GM18511 (cell line): ENCODE results near the gene HYI.
"Not testable (repeated sequence)": the region's sequence is repeated elsewhere in the genome, so short reads cannot be mapped to it uniquely, and the experiment has no call there.

Experiments
- ATAC-seq: cut with Tn5 transposase; IDR thresholded peaks from one replicate; pipeline ENCODE4 v1.9.1; 2021; ENCODE audit warnings: mild to moderate bottlenecking, moderate library complexity; ENCODE audit not compliant: unreplicated experiment

The HYI gene, protein sequence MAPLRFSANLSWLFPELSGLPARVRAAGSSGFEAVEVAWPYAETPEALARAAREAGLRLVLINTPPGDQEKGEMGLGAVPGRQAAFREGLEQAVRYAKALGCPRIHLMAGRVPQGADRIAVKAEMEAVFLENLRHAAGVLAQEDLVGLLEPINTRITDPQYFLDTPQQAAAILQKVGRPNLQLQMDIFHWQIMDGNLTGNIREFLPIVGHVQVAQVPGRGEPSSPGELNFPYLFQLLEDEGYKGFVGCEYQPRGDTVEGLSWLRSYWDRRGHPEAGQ

DNA sequence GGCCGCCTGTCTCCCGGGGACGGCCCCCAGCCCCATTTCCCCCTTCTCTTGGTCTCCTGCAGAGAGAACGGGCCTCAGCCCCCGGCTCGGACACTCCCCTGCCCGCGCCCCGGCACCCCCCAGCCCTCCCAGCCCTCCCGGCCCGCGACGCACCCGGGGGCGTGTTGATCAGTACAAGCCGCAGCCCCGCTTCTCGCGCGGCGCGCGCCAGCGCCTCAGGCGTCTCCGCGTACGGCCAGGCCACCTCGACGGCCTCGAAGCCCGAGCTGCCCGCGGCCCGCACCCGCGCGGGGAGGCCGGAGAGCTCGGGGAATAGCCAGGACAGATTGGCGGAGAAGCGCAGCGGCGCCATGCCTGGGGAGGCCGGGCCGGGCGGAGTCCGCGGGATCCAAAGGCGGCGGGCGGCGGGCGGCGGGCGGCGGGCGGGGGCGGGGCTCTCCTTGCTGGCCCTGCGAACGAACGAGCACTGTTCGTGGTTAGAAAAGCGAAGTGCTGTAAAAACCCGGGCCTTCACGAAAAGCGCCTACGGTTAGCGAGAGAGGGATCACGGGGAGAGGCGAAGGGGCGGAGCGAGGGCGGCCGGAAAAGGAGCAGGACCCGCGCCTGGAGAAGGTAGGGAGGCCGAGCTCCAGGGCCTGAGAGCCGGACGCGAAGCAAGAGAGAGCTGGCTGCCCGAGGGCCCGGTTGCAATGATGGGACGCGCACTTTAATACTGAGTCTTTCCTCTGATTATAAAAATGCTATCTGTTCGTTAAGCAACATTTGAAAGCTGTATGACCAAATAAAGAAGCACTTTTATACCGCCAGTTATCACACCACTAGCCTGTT lies at the start of gene HYI:
HYI (minus strand) TSS at position 490 of the 828 bp plus-strand sequence; CDS start at position 352, 138 bp downstream.
- ATAC-seq, result peak; percentile 53

DNA sequence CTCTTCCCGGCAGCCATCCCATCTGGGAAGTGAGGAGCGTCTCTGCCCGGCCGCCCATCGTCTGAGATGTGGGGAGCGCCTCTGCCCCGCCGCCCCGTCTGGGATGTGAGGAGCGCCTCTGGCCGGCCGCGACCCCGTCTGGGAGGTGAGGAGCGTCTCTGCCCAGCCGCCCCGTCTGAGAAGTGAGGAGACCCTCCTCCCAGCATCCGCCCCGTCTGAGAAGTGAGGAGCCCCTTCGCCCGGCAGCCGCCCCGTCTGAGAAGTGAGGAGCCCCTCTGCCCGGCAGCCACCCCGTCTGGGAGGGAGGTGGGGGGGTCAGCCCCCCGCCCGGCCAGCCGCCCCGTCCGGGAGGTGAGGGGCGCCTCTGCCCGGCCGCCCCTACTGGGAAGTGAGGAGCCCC lies 48.1 kb upstream of the HYI start:
- not testable (repeated sequence) for ATAC-seq

DNA sequence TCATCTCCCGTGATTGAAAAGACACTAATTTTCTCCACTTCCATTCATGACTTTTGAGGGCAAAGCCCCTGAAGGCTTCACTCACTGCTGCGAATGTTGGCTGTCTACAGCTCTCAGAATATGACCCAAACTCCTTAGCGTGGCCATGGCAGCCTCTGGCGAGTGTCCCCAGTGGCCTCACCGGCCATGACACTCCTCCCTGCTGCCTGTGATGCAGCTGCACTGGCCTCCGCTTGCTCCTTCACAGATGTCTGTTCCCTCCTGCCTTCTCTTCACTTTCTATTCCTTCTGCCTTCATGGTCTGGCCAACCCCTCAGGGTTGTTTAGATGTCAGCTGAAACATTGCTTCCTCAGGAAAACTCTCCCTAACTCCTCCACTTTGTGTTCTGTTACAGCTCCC lies 46.2 kb upstream of the HYI start:
- no peak for ATAC-seq

DNA sequence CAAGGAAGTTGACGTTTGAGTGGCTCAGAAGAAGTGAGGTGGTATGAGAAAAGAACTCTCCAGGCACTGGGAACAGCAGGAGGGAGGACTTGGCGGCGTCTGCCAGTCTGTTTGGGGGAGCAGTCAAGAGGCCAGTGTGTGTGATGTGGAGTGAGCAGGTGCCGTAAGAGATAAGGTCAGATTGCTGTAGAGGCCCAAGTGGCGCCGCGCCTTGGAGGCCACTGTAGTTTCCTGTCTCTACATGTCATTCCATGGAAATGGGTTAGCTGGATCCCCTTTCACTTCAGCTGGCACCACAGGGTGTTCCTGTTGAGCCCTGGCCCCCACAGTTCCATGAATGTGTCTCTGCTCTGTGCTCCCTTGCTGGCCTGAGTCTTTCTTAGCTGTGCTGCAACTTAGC lies 41.5 kb upstream of the HYI start:
- no peak for ATAC-seq

DNA sequence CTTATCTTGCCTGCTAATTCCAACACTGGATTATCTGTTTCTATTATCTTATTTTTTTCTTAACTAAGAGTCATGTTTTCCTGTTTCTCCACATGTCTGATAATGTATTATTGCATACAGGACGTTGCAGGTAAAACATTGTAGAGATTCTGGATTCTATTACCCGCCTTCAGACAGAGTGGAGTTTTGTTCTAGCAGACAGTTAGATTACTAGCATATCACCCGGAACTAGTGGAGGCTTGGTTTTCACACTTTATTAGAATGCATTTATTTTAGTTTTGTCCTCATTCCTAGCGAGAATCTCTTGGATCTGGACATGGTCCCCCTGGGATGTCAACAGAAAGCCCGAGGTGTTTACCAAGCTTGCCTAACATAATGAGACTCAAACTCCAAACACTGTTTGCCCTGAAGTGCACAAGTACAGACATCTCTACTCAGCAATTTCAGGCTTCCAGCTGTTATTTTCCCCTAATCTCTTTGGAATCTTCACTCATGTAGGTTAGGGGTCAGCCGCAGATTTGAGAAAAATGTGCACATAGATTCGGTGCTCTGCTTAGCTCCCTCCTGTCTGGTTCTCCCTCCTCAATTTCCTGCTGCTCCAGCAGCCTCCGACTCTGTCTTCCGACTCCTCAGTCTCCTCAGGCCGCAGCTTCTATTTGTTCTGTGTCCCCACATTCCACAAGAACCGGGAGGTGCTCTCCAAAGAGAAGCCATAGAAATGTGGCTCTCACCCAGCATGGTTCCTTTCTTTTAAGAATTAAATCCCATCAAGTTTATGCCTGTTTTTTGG lies 40.1 kb upstream of the HYI start:
- no peak for ATAC-seq

DNA sequence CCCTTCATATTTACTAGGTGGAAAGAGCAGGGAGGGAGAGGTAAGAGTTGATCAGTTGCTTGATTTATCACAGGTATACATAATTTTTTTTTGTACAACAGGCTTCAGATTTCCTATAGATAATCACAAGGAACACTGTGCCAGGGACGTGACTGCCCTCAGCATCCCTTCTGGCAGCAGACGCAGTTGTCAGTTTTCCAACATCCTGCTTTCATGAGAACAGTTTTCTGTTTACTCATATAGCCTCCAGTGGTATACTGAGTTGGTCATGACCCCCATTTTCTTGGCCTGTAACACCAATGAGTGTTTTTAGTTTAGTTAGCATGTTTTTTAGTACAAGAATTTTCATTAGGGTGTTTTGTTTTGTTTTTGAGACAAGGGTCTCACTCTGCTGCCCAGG lies 39.1 kb upstream of the HYI start:
- no peak for ATAC-seq

DNA sequence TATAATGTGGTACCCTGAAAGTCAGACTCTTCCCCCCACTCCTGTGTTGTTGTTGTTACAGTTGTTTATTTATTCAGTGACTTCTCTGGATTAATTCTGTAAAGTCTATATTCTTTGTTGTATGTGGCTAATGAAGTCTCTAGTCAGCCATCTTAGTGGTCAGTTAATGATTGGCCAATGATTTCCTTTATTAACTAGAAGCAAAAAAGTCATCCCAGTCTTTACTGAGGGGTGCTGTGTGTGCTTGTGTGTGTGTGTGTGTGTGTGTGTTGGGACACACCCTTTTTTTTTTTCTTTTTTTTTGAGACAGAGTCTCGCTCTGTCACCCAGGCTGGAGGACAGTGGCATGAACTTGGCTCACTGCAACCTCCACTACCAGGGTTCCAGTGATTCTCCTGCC lies 37.3 kb upstream of the HYI start:
- ATAC-seq, result no peak

DNA sequence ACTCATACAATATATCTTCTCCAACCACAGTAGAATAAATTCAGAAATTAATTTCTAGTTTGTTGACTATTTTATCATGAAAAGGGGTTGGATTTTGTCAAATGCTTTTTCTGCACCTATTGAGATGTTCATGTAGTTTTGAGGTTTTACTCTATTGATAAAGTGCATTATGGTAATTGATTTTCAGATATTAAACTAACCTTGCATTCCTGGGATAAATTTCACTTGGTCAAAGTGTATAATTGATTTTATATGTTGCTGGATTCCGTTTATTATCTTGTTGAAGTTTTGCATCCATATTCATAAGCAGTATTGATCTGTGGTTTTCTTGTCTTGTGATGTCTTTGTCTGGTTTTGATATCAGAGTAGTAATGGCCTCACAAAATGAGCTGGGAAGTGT lies 34.4 kb upstream of the HYI start:
- no peak for ATAC-seq

DNA sequence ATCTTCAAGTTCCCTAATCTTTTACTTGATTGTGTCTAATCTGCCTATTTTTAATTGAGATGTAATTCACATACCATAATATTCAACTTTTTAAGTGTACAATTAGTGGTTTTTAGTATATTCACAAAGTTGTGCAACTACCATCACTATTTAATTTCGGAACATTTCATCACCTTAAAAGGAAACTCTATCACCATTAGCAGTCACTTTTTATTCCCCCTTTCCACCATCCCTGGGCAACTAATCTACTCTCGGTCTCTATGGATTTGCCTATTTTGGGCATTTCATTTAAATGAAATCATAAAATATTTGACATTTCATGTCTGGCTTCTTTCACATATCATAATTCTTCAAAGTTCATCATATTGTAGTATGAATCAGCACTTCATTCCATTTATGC lies 30.6 kb upstream of the HYI start:
- ATAC-seq, result no peak

DNA sequence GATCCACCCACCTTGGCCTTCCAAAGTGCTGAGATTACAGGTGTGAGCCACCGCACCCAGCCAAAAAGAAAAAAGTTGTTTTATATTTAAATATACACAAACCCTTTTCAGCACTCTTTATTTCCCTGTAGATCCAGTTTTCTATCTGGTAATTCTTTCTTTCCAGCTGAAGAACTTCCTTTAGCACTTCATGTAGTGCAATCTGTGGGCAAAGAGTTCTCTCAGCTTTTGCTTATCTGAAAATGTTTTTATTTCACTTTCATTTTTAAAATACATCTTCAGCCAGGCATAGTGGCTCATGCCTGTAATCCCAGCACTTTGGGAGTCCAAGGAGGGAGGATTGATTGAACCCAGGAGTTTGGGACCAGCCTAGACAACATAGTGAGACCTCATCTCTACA lies 28.5 kb upstream of the HYI start:
- no peak for ATAC-seq

DNA sequence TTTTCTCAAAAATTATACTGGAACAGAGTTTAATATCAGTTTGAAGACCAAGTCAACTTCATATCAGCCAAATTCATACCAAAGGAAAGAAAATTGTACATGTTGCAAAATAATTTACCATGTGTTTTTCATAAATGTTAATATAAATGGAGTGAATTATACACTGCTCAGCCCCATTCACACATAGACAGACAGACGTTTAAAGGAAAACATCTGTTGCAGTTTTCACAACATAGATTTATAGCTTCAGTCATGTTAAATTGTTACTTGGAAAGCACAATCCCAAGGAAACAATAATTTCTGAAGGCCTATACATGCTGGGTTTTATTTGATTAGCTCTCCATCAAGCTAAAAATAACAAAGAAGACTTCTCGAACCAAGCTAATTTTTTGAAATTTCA lies 27.8 kb upstream of the HYI start:
- ATAC-seq, result no peak

DNA sequence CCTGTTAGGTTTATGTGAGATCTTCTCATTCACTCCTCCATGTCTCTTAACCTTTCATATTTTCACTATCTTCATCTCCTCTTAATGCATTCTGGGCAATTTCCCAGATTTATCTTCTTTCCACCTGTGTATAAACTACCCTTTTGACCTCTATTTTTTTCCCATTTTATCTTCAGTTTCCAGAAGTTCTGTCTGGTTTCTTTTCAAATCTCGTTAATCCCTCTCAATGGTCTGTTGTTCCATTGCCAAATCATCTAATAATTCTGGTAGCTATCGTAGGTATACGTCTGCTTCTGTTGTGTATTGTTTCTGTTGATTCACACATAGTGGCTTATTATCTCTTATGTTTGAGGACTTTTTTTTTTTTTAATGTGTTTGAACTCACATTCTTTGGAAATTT lies 25.7 kb upstream of the HYI start:
- ATAC-seq, result no peak

DNA sequence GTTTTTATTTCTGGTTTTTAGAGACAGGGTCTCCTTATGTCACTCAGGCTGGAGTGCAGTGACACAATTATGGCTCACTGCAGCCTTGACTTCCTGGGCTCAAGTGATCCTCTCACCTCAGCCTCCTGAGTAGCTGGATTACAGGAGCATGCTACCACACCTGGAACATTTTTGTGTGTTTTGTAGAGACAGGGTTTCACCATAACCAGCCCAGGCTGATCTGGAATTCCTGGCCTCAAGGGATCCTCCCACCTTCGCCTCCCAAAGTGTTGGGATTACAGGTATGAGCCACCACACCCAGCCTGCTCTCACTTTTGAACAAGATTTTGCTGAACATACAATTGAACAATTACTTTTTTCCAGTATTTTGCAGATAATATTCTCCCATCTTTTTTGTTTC lies 24.0 kb upstream of the HYI start:
- ATAC-seq, result no peak

DNA sequence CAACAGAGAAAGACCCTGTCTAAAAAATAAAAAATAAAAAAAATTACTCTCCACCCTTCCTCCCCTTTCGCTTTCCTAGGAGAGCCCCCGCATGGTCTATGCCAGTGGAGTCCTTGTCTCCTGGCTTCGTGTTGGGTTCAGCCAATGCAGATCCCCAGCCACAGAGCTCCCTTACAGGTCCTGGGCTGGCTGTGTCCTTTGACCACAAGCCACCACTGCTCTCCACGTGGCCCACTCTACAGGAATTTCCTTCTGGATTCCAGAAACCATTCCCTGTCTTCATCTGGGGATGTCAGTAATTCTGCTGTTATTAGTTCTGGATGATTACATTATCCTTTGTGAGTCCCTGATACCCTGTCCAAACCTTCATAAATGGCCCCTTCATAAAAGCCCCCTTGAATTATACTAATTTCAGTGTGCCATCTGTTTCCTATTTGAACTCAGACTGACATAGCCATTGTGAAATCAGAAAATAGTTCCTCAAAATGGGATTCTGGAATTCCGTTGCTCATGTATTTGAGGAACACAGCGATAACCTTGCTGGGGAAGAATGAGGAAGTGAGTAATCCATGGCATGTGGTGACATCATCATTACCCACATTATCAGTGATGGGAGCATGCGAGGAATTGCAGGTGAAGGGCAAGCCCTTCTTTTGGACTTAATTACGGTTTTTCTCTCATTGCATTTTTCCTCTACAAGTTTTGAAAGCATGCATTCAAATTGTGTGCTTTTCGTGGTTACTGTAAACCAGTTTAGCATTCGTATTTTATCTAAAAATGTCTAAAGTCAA lies 22.1 kb upstream of the HYI start:
- not testable (repeated sequence) for ATAC-seq

DNA sequence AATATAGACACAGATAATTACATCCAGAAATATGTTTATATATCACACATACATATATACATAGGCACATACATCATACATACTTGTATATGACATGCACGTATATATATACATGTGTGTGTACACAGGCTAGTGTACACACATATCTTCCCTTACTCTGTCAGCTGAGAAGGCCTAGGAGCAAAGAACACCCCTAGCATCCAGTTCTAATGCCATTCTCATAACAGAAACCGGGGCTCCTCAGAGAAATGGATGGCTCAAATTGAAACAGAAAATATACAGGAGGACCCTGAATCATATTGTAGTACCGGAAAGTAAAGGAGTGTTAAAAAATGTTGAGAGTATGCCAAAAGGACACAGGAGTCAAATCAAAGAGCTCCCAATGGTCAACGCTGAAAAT lies 19.7 kb upstream of the HYI start:
- ATAC-seq, result no peak

DNA sequence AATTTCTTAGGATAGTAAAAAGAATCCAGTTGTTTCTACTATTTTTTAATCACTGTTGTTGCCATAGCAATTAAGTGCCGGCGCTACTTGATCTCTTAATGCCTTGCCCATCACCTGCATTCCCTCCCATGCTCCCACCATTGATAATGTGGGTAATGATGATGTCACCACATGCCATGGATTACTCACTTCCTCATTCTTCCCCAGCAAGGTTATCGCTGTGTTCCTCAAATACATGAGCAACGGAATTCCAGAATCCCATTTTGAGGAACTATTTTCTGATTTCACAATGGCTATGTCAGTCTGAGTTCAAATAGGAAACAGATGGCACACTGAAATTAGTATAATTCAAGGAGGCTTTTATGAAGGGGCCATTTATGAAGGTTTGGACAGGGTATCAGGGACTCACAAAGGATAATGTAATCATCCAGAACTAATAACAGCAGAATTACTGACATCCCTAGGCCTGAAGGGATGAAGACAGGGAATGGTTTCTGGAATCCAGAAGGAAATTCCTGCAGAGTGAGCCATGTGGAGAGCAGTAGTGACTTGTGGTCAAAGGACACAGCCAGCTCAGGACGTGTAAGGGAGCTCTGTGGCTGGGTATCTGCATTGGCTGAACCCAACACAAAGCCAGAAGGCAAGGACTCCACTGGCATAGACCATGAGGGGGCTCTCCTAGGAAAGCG lies 18.9 kb upstream of the HYI start:
- not testable (repeated sequence) for ATAC-seq

DNA sequence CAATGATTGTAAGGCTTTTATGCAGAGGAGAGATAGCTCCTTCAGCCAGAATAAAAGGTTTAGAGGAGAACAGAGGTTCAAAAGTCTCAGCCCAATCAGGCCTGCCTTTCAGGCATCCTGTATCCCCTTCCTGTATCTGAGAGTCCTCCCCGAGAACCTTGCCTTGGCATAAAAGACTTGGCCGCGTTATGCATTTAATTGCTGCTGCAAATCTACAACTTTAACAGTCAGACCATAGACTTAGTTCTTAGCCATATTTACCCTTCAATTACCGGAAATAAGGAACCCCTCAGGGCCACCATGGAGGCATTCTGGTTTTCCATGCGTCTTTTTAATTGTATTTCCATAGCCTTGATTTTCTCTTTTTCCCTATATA lies 18.3 kb upstream of the HYI start:
- ATAC-seq, result no peak

DNA sequence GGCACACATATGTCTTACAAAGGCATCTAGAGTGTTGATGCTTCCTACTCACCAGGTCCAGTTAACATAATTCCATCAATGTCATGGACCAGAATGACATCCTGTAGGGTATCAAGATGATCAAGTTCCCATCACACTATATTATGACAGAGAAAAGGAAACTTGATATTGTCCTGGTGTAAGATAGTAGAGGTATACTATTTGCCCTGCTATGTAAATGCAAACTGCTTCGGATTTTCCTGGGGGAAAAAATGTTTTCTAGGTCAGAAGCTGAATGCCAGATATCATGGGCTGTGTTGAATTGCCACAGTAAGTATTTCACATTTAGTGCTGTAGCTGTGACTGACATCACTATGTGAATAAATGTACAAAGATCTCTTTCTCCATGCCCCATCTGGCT lies 16.2 kb upstream of the HYI start:
- ATAC-seq, result no peak

DNA sequence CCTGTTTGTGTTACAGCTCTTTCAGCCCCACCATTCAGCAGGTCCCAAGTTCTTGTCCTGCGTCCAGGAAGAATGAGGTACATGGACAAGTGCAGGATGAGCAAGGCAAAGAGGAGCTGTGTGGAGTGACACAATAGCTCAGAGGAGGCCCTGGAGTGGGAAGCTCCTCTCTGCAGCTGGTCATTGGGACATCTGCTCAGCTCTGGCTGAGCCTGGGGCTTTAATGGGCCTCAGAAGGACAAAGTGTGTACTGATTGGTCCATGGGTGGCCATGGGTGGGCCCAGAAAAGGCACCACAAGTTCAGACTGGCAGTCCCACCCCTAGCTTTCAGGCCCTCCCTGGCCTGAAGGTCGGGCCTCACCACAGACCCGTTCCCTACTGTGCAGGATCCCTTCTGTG lies 14.7 kb upstream of the HYI start:
- no peak for ATAC-seq

DNA sequence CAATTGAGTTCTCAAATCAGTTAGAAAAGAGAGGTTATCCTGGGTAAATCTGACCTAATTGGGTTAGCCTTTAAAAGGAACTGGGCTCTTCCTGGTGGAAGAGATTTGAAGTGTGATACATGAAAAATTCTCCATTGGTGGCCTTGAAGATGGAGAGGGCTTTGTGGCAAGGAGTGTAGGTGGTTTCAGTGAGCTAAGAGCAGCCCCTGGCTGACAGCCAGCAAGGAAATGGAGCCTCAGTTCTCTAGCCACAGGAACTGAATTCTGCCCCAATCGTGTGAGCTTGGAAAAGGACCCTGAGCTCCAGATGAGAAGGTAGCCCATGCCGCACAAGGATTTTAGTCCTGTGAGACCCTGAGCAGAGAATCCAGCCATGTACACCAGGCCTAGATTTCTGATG lies 12.7 kb upstream of the HYI start:
- ATAC-seq, result no peak
